ENCODE results near the gene GTPBP4.

DNA sequence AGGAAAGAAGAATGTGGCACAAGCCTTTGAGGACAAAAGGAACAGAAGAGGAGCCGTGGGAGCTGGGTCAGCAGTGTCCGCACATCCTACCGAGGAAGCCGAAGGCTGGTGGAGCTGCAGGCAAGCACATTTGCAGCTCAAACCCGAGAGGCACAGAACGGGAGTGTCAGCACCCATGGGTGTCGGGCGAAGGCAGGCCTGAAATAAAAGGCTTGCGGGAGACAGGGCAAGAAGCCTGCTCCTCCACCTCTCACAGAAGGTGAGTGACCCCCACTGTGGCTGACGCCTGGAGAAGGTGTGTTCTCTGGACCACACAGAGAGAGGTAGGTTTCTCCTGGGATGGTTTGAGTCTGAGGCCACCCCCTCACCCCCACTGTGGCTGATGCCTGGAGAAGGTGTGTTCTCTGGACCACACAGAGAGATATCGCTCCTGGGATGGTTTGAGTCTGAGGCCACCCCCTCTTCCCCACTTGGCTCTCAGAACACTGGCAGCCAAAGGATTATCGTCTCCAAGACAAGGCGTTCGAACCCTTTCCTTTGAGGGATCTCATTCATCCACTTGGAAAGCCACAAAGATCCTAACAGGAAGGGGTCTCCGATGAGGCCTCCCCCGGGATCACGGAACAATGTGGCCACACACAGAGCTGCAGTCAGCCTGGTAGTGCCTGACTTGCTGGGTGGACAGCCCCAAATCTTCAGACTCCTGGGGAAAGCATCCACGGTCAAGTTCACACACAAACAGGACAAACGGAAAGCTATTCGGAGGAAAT lies 21.6 kb upstream of the GTPBP4 start:
- TF ChIP-seq, protein P1, sequence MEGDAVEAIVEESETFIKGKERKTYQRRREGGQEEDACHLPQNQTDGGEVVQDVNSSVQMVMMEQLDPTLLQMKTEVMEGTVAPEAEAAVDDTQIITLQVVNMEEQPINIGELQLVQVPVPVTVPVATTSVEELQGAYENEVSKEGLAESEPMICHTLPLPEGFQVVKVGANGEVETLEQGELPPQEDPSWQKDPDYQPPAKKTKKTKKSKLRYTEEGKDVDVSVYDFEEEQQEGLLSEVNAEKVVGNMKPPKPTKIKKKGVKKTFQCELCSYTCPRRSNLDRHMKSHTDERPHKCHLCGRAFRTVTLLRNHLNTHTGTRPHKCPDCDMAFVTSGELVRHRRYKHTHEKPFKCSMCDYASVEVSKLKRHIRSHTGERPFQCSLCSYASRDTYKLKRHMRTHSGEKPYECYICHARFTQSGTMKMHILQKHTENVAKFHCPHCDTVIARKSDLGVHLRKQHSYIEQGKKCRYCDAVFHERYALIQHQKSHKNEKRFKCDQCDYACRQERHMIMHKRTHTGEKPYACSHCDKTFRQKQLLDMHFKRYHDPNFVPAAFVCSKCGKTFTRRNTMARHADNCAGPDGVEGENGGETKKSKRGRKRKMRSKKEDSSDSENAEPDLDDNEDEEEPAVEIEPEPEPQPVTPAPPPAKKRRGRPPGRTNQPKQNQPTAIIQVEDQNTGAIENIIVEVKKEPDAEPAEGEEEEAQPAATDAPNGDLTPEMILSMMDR (IDR thresholded peaks at IDR 0.05), result no peak
- TF ChIP-seq POLR2A (IDR thresholded peaks at IDR 0.05), result no peak
